ENCODE data around the gene RAB1B.

- peak in 1 of 5 experiments; percentile 16 for TF ChIP-seq CTCF (IDR thresholded peaks at IDR 0.05 in 4 of 5, conservative IDR thresholded peaks at IDR 0.05 in 1 of 5)
- TF ChIP-seq POLR2A (IDR thresholded peaks at IDR 0.05) = no peak
Observed at GRCh38 chr11:66264914-66265313, 3.5 kb upstream of the RAB1B start.
